ENCODE measurements around the gene SP6. TPM values are rescaled to one million over a fixed set of nuclear protein-coding genes. Genes with fewer than 3 reads are reported as not detected.

The SP6 gene
- total and polyA plus RNA-seq, 2 of the 8 experiments (the other 6 are each of a cell fraction or from before 2014, with no cell fraction given), result 1.2 to 1.5 TPM

DNA sequence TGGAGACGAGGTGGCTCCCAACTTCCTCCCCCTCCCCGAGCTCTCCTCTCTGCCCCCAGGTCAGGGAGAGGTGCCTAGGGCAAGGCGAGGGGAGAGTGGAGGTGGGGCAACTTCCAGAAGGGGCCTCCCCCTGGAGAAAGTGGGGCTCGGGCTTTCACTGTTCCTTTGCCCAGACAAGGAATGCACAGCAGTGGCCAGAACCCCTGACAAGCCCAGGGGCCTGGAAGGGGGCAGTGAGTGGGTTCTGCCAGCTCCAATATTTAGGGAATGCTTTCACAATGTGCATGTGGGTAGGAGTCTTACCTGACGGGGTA is 33.4 kb upstream of the SP6 start:
- Histone ChIP-seq H3K79me1 (ENCODE audit: low read depth, low read length) (no peaks in the 10 kb centered on the region), H2BK15ac (ENCODE audit: low read length) (no peak overlapping the region), H2BK120ac (replicated peaks; ENCODE audit: low read depth, low read length) (no peak overlapping the region), H3K79me2 (ENCODE audit: control insufficient read depth in 1 of 2, insufficient read depth in 2 of 2, low read length in 2 of 2) (no peaks in the 10 kb centered on the region), H4K91ac (replicated peaks; ENCODE audit: insufficient read length, low read length) (no peak overlapping the region), H4K5ac (ENCODE audit: insufficient read length, low read depth, low read length) (no peak overlapping the region), H3K36me3 (ENCODE audit: control insufficient read depth in 2 of 4, insufficient read depth in 4 of 4, low read length in 3 of 4) (no peaks in the 10 kb centered on the region), H4K8ac (ENCODE audit: extremely low read depth, insufficient read depth, low read length) (no peak overlapping the region), H3K9me3 (ENCODE audit: insufficient read depth in 2 of 2, low read depth in 1 of 2, low read length in 1 of 2) (no peaks in the 10 kb centered on the region), H3K4me2 (ENCODE audit: insufficient read depth in 1 of 2, low read depth in 2 of 2, low read length in 2 of 2) (no peak overlapping the region), H3K23me2 (ENCODE audit: low read depth, low read length) (no peaks in the 10 kb centered on the region), H2AK5ac (ENCODE audit: low read depth, low read length) (no peak overlapping the region), H3K4me1 (replicated peaks in 1 of 4; ENCODE audit: control insufficient read depth in 3 of 4, insufficient read depth in 4 of 4, low read length in 3 of 4) (peaks cover 0 to 13% (median 8%) of the 10 kb centered on the region in 4 experiments; a peak in 6 of 7 replicates), H2BK20ac (ENCODE audit: low read length) (no peak overlapping the region), H3K9ac (replicated peaks in 1 of 4; ENCODE audit: extremely low read depth in 1 of 4, low read depth in 3 of 4, low read length in 3 of 4) (no peak overlapping the region), H2BK12ac (ENCODE audit: low read depth, low read length) (no peak overlapping the region), H2AFZ (ENCODE audit: low read length) (no peak overlapping the region), H3K27ac (ENCODE audit: low read depth, low read length) (no peak overlapping the region), H3K23ac (ENCODE audit: insufficient read length) (no peak overlapping the region), H3K14ac (ENCODE audit: insufficient read length) (no peak overlapping the region), H3K56ac (replicated peaks; ENCODE audit: insufficient read length, low read depth, low read length) (no peak overlapping the region), H3K4ac (replicated peaks; ENCODE audit: insufficient read length, low read depth, low read length) (no peak overlapping the region), H4K20me1 (replicated peaks in 1 of 2; ENCODE audit: control insufficient read depth in 1 of 2, insufficient read depth in 2 of 2, low read length in 2 of 2) (no peaks in the 10 kb centered on the region), H3K4me3 (ENCODE audit: extremely low read depth in 1 of 4, insufficient read depth in 2 of 4, low read depth in 3 of 4, low read length in 4 of 4) (no peak overlapping the region), H3K18ac (ENCODE audit: extremely low read depth, low read length) (no peak overlapping the region), H2BK5ac (ENCODE audit: low read depth, low read length) (no peak overlapping the region), H3K27me3 (replicated peaks in 1 of 4; ENCODE audit: control insufficient read depth in 3 of 4, extremely low read depth in 1 of 4, insufficient read depth in 3 of 4, low read length in 3 of 4) (no peaks in the 10 kb centered on the region)
- ChIA-PET POLR2A (ENCODE audit: partially characterized antibody) (interaction anchor here (0.9 to 3.0 kb wide), 14 partner anchors 11 to 164 kb away, joined by 3 to 17 read pairs (median 5); partner anchors contain the start of genes LRRC46, MRPL10, NFE2L1 and SCRN2), CTCF (ENCODE audit: partially characterized antibody) (interaction anchor here (0.6 to 18.8 kb wide), 15 partner anchors 8 to 720 kb away, joined by 3 to 1206 read pairs (median 4); partner anchors contain the start of genes SCRN2 and SP6)
- WGBS, 2 experiments (ENCODE audit: extremely low coverage in 1 of 2, insufficient coverage in 1 of 2, insufficient read length in 1 of 2, insufficient replicate concordance in 2 of 2, low coverage in 1 of 2, low lambda C conversion rate in 2 of 2, missing lambda C conversion rate in 1 of 2), result 55% methylated on average over 5 of the region's 5 CpGs; no CpG with 5 or more reads in 1 of the 2 experiments
- TF ChIP-seq BCL11A (IDR thresholded peaks at IDR 0.05; ENCODE audit: low read depth in 2 of 2, low read length in 2 of 2), result no peak
- no peak for TF ChIP-seq EP300 (IDR thresholded peaks at IDR 0.05; ENCODE audit: borderline replicate concordance in 1 of 2, low read depth in 2 of 2, low read length in 2 of 2)
- no peak for TF ChIP-seq JUN (IDR thresholded peaks at IDR 0.05; ENCODE audit: low read depth, low read length)
- no peak for TF ChIP-seq YY1 (IDR thresholded peaks at IDR 0.05; ENCODE audit: low read depth, low read length)
- TF ChIP-seq BRCA1 (IDR thresholded peaks at IDR 0.05; ENCODE audit: low read depth, low read length), result no peak
- TF ChIP-seq POU5F1 (IDR thresholded peaks at IDR 0.05; ENCODE audit: low read depth, low read length), result no peak
- no peak for TF ChIP-seq SRF (IDR thresholded peaks at IDR 0.05; ENCODE audit: low read depth, low read length)
- TF ChIP-seq CEBPB (IDR thresholded peaks at IDR 0.05; ENCODE audit: low read depth, low read length), result no peak
- TF ChIP-seq NANOG (IDR thresholded peaks at IDR 0.05; ENCODE audit: insufficient read depth, low read depth, low read length, poor library complexity, severe bottlenecking), result no peak
- DNase-seq (ENCODE audit: low read depth in 1 of 2, low spot score in 2 of 2), result no peak
- no peak for FAIRE-seq

All from H1 (cell line).